HCT116 (cell line): Measurements from ENCODE around the gene ANKRD55. TPM values are rescaled to one million over a fixed set of nuclear protein-coding genes. Genes with fewer than 3 reads are reported as not detected.

Experiments
- ATAC-seq: fragments of 200-7000 bp; cut with Tn5 transposase; 2 replicates; pipeline ENCODE4 v1.9.1; 2020; ENCODE audit warnings: mild to moderate bottlenecking, moderate library complexity
- BruUV-seq: library from RNA; stranded (reverse); fragments of 400-500 nt; replicated peaks from 2 replicates; lab custom pipeline; 2021; lab: Mats Ljungman, UMichigan
- CTCF ChIA-PET: fragments of 300-600 bp; sonication (Branson Sonifier 250); formaldehyde crosslinking; loops from one replicate; lab custom pipeline; 2021; ENCODE audit warnings: antibody characterized with exemption; lab: Charles Lee
- POLR2A ChIA-PET: fragments of 300-600, 350-600 bp; sonication (Branson Sonifier 250); formaldehyde crosslinking; loops from one replicate; lab custom pipeline; 2021; ENCODE audit warnings: antibody characterized with exemption; lab: Charles Lee
- RAD21 ChIA-PET, 2 experiments: fragments of 300-600 bp; sonication (Branson Sonifier 250); formaldehyde crosslinking; loops; one replicate each; lab custom pipeline; 2023; ENCODE audit warnings: low total read pairs in 2 of 2; ENCODE audit not compliant: uncharacterized antibody in 2 of 2, unreplicated experiment in 2 of 2, low non-redundant PET in 1 of 2; lab: Charles Lee
- DNase-seq: peaks from one replicate; pipeline ENCODE4 v3.0.0-alpha.2; 2010; ENCODE audit warnings: low read depth, low spot score
- H2AFZ ChIP-seq: fragments of 200-600 bp; shearing (Covaris generic), sonication (generic); 2 replicates; pipeline ENCODE4 v1.6.1; 2017; ENCODE audit warnings: low read depth, mixed run types, mixed read lengths, antibody characterized with exemption, low read length; ENCODE audit not compliant: poor library complexity, severe bottlenecking
- H3K27ac ChIP-seq: 2 replicates; pipeline ENCODE4 v1.5.1; 2012; ENCODE audit warnings: low read depth, low read length
- H3K27me3 ChIP-seq: fragments of 200-600 bp; sonication (generic); 2 replicates; pipeline ENCODE4 v1.6.1; 2016; ENCODE audit warnings: mixed run types, low read length, mixed read lengths; ENCODE audit not compliant: insufficient read depth
- H3K36me3 ChIP-seq, 2 experiments: fragments of 200-500 bp in 1 of 2; fragments of 200-600 bp in 1 of 2; sonication (Bioruptor generic) in 1 of 2; sonication (generic) in 1 of 2; 2 replicates each; pipeline versions ENCODE4 v1.5.1 to v1.6.1; 2014 to 2016; ENCODE audit warnings: low read length in 2 of 2, inconsistent platforms in 1 of 2, mixed read lengths in 1 of 2, mixed run types in 1 of 2; ENCODE audit not compliant: insufficient read depth in 2 of 2, control insufficient read depth in 1 of 2
- H3K4me1 ChIP-seq, 2 experiments: fragments of 200-600 bp in 1 of 2; sonication (generic) in 1 of 2; 2 replicates each; pipeline versions ENCODE4 v1.5.1 to v1.6.1; 2012 to 2017; ENCODE audit warnings: low read length in 2 of 2, inconsistent platforms in 1 of 2, mild to moderate bottlenecking in 1 of 2, mixed read lengths in 1 of 2, mixed run types in 1 of 2, moderate library complexity in 1 of 2; ENCODE audit not compliant: insufficient read depth in 2 of 2, control insufficient read depth in 1 of 2
- H3K4me2 ChIP-seq: fragments of 200-600 bp; sonication (generic); 2 replicates; pipeline ENCODE4 v1.6.1; 2017; ENCODE audit warnings: mixed run types, low read length, mixed read lengths
- H3K4me3 ChIP-seq, 2 experiments: fragments of 200-600 bp in 1 of 2; sonication (generic) in 1 of 2; replicated peaks in 1 of 2; 2 replicates each; pipeline ENCODE4 v1.5.1; 2011 to 2016; ENCODE audit warnings: low read length in 2 of 2, control low read depth in 1 of 2, low read depth in 1 of 2, mild to moderate bottlenecking in 1 of 2, mixed read lengths in 1 of 2, mixed run types in 1 of 2
- H3K79me2 ChIP-seq: fragments of 200-600 bp; sonication (generic); 2 replicates; pipeline ENCODE4 v1.6.1; 2017; ENCODE audit warnings: mild to moderate bottlenecking, mixed run types, low read length, moderate library complexity, mixed read lengths; ENCODE audit not compliant: insufficient read depth
- H3K9ac ChIP-seq: fragments of 200-600 bp; sonication (generic); 2 replicates; pipeline ENCODE4 v1.6.1; 2016; ENCODE audit warnings: low read length, mixed read lengths
- H3K9me2 ChIP-seq: fragments of 200-600 bp; sonication (generic), shearing (Covaris generic); 2 replicates; pipeline ENCODE4 v1.6.1; 2017; ENCODE audit warnings: mixed run types, mild to moderate bottlenecking, moderate library complexity; ENCODE audit not compliant: insufficient read depth
- H3K9me3 ChIP-seq, 2 experiments: fragments of 200-500 bp in 1 of 2; fragments of 200-600 bp in 1 of 2; sonication (Bioruptor generic) in 1 of 2; sonication (generic) in 1 of 2; 2 replicates each; pipeline ENCODE4 v1.6.1; 2014 to 2017; ENCODE audit warnings: low read length in 2 of 2, mixed read lengths in 2 of 2, inconsistent platforms in 1 of 2, low read depth in 1 of 2, mild to moderate bottlenecking in 1 of 2, mixed run types in 1 of 2, moderate library complexity in 1 of 2; ENCODE audit not compliant: control insufficient read depth in 1 of 2, insufficient read depth in 1 of 2
- H4K20me1 ChIP-seq: fragments of 200-600 bp; sonication (generic), shearing (Covaris generic); 2 replicates; pipeline ENCODE4 v1.6.1; 2017; ENCODE audit warnings: mixed run types, mild to moderate bottlenecking, moderate library complexity; ENCODE audit not compliant: insufficient read depth
- ATF3 ChIP-seq: IDR thresholded peaks from 2 replicates; pipeline ENCODE4 v1.6.1; 2012
- CBX3 ChIP-seq: IDR thresholded peaks from 2 replicates; pipeline ENCODE4 v1.6.1; 2012; ENCODE audit warnings: low read depth
- CEBPB ChIP-seq: IDR thresholded peaks from 2 replicates; pipeline ENCODE4 v1.6.1; 2012; ENCODE audit warnings: low read depth
- CTCF ChIP-seq, 3 experiments: fragments of 200-600 bp in 1 of 3; sonication (generic) in 1 of 3; IDR thresholded peaks in 2 of 3; conservative IDR thresholded peaks in 1 of 3; 2 replicates each; pipeline ENCODE4 v1.5.1; 2012 to 2017; ENCODE audit warnings: low read depth in 2 of 3, low read length in 2 of 3, antibody characterized with exemption in 1 of 3, borderline replicate concordance in 1 of 3, control low read depth in 1 of 3, mild to moderate bottlenecking in 1 of 3, mixed read lengths in 1 of 3, mixed run types in 1 of 3, moderate library complexity in 1 of 3; ENCODE audit not compliant: insufficient read depth in 1 of 3
- EGR1 ChIP-seq: IDR thresholded peaks from 2 replicates; pipeline ENCODE4 v1.6.1; 2012; ENCODE audit warnings: low read depth
- FOSL1 ChIP-seq: IDR thresholded peaks from 2 replicates; pipeline ENCODE4 v1.6.1; 2012; ENCODE audit warnings: low read depth
- JUND ChIP-seq: IDR thresholded peaks from 2 replicates; pipeline ENCODE4 v1.6.1; 2012
- POLR2A ChIP-seq: IDR thresholded peaks from 2 replicates; pipeline ENCODE4 v1.7.0; 2011; ENCODE audit warnings: borderline replicate concordance; ENCODE audit not compliant: insufficient read depth, insufficient read length; ENCODE audit errors: extremely low read depth
- POLR2AphosphoS5 ChIP-seq: IDR thresholded peaks from 2 replicates; pipeline ENCODE4 v1.6.1; 2011; ENCODE audit warnings: mild to moderate bottlenecking, low read depth, low read length, moderate library complexity
- RAD21 ChIP-seq: IDR thresholded peaks from 2 replicates; pipeline ENCODE4 v1.6.1; 2012; ENCODE audit warnings: low read depth, mild to moderate bottlenecking
- REST ChIP-seq: IDR thresholded peaks from 2 replicates; pipeline ENCODE4 v1.6.1; 2012; ENCODE audit warnings: low read depth
- SIN3A ChIP-seq: IDR thresholded peaks from 2 replicates; pipeline ENCODE4 v1.6.1; 2012; ENCODE audit warnings: low read depth
- SP1 ChIP-seq: IDR thresholded peaks from 2 replicates; pipeline ENCODE4 v1.6.1; 2012; ENCODE audit warnings: low read depth
- SRF ChIP-seq: IDR thresholded peaks from 2 replicates; pipeline ENCODE4 v1.6.1; 2012; ENCODE audit warnings: low read depth
- TCF7L2 ChIP-seq: IDR thresholded peaks from 2 replicates; pipeline ENCODE4 v1.7.0; 2011; ENCODE audit warnings: borderline replicate concordance, inconsistent platforms; ENCODE audit not compliant: insufficient read depth, insufficient read length; ENCODE audit errors: extremely low read depth
- YY1 ChIP-seq: IDR thresholded peaks from 2 replicates; pipeline ENCODE4 v1.6.1; 2011; ENCODE audit warnings: low read length, low read depth, moderate library complexity, mild to moderate bottlenecking; ENCODE audit not compliant: insufficient replicate concordance; ENCODE audit errors: extremely low read depth
- ZFX ChIP-seq: fragments of 450-650 bp; IDR thresholded peaks from 2 replicates; pipeline ENCODE4 v1.6.1; 2017
- ZNF274 ChIP-seq: fragments of 200-500 bp; sonication (Bioruptor generic); IDR thresholded peaks from 2 replicates; pipeline ENCODE4 v1.6.1; 2014; ENCODE audit warnings: mild to moderate bottlenecking, low read depth, low read length, inconsistent platforms
- intact Hi-C: fragments of 100-400 bp; cut with micrococcal nuclease; formaldehyde crosslinking; loops from 2 replicates; pipeline ENCODE4 v1.10.0; 2022
- total RNA-seq: library from RNA; stranded (reverse); gene quantifications from one replicate; pipeline ENCODE4 v1.2.1, GENCODE V29; 2021; ENCODE audit not compliant: unreplicated experiment
- TF ChIP-seq, protein P1 (sequence below): IDR thresholded peaks from 2 replicates; pipeline ENCODE4 v1.6.1; 2011; ENCODE audit warnings: mild to moderate bottlenecking, low read length, moderate library complexity; ENCODE audit not compliant: insufficient replicate concordance; ENCODE audit errors: extremely low read depth

The ANKRD55 gene
- total RNA-seq, 1 experiment from 2014 or later, result not detected

DNA sequence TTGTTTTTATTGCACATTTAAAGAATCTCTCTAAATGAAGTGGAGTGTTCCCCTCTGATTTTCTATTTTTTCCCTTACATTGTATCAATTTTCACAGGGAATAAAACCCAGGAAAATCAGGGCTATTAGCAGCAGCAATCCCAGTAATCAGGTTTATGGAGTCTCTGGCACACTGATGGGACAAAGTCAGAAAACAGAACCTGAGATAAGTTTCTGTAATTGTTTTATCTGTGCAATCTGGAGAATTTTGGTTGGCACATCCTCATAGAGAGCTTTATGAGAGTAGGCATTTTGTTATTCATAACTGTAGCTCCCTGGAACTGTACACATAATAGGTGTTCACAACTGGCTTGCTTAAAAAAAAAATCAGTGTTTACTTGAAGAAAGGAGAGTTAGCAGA, 141.5 kb downstream of the ANKRD55 start:
- Histone ChIP-seq H4K20me1 (no peaks in the 10 kb centered on the region), H3K27ac (no peak overlapping the region), H3K36me3 (no peaks in the 10 kb centered on the region), H3K4me3 (no peak overlapping the region), H3K27me3 (no peaks in the 10 kb centered on the region), H3K9me2 (no peaks in the 10 kb centered on the region), H3K4me1 (peaks cover 2 to 8% of the 10 kb centered on the region in 2 experiments; a peak in 1 of 4 replicates), H3K79me2 (no peaks in the 10 kb centered on the region), H3K9ac (no peak overlapping the region), H3K9me3 (no peaks in the 10 kb centered on the region), H3K4me2 (no peak overlapping the region), H2AFZ (no peak overlapping the region)
- TF ChIP-seq FOSL1, result no peak
- TF ChIP-seq, protein P1, sequence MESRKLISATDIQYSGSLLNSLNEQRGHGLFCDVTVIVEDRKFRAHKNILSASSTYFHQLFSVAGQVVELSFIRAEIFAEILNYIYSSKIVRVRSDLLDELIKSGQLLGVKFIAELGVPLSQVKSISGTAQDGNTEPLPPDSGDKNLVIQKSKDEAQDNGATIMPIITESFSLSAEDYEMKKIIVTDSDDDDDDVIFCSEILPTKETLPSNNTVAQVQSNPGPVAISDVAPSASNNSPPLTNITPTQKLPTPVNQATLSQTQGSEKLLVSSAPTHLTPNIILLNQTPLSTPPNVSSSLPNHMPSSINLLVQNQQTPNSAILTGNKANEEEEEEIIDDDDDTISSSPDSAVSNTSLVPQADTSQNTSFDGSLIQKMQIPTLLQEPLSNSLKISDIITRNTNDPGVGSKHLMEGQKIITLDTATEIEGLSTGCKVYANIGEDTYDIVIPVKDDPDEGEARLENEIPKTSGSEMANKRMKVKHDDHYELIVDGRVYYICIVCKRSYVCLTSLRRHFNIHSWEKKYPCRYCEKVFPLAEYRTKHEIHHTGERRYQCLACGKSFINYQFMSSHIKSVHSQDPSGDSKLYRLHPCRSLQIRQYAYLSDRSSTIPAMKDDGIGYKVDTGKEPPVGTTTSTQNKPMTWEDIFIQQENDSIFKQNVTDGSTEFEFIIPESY, result no peak
- TF ChIP-seq ATF3, result no peak
- TF ChIP-seq YY1, result no peak
- TF ChIP-seq SP1, result no peak
- TF ChIP-seq CTCF (IDR thresholded peaks at IDR 0.05 in 2 of 3, conservative IDR thresholded peaks at IDR 0.05 in 1 of 3; ENCODE audit: borderline replicate concordance in 1 of 3, insufficient read depth in 1 of 3, low read depth in 2 of 3, low read length in 2 of 3), result no peak
- no peak for TF ChIP-seq SIN3A
- no peak for TF ChIP-seq ZFX
- no peak for TF ChIP-seq POLR2A
- TF ChIP-seq JUND, result no peak
- TF ChIP-seq REST, result no peak
- TF ChIP-seq POLR2AphosphoS5, result no peak
- TF ChIP-seq EGR1, result no peak
- no peak for TF ChIP-seq ZNF274
- TF ChIP-seq SRF, result no peak
- TF ChIP-seq CBX3, result no peak
- TF ChIP-seq RAD21, result no peak
- no peak for TF ChIP-seq CEBPB
- TF ChIP-seq TCF7L2, result no peak
- intact Hi-C loops, result no loop called here
- ChIA-PET RAD21 (interaction anchor here in 1 of 2 experiments (0.7 kb wide), 1 partner anchor 154 kb away, joined by 3 read pairs; no protein-coding TSS in a partner anchor), CTCF (no interaction called here), POLR2A (no interaction called here)
- ATAC-seq (no peak), DNase-seq (no peak)
- no TSS peak for BruUV-seq
